Right cardiac atrium (tissue), 5 donors: ENCODE data around the gene PDE4D. TPM values are rescaled to one million over a fixed set of nuclear protein-coding genes. Genes with fewer than 3 reads are reported as not detected.

ENCODE experiments used
- ATAC-seq, 2 donors: fragments of 200-7000 bp; cut with Tn5 transposase; one replicate each; pipeline versions ENCODE4 v1.8.0 to v1.9.1; 2020; ENCODE audit warnings: moderate library complexity in 2 of 2, mild to moderate bottlenecking in 1 of 2
- DNase-seq, 3 donors: peaks; one replicate each; pipeline ENCODE4 v3.0.0-alpha.2; 2020
- H3K27ac ChIP-seq: one replicate; pipeline ENCODE4 v1.5.1; 2013; ENCODE audit warnings: mild to moderate bottlenecking, low read length, control low read depth, moderate library complexity
- H3K27me3 ChIP-seq: one replicate; pipeline ENCODE4 v1.6.1; 2013; ENCODE audit not compliant: control insufficient read depth, insufficient read depth
- H3K4me1 ChIP-seq: one replicate; pipeline ENCODE4 v1.6.1; 2013; ENCODE audit warnings: low read length; ENCODE audit not compliant: control insufficient read depth, insufficient read depth
- H3K4me3 ChIP-seq: one replicate; pipeline ENCODE4 v1.5.1; 2013; ENCODE audit warnings: low read length, control low read depth
- H3K9me3 ChIP-seq: one replicate; pipeline ENCODE4 v1.6.1; 2013; ENCODE audit warnings: low read length; ENCODE audit not compliant: control insufficient read depth
- WGBS: extraction: QIAGEN DNeasy Blood & Tissue Kit; methylation state at CpG from one replicate; pipeline ENCODE4 v1.1.7; 2013; 5-methylcytosine and 5-hydroxymethylcytosine counted together
- intact Hi-C, 4 donors: fragments of 100-400 bp; cut with DNase I; formaldehyde crosslinking; loops; one replicate each; pipeline versions ENCODE4 v1.11.0 to v1.14.0; 2022 to 2023
- polyA plus RNA-seq: library from polyadenylated mRNA; stranded (reverse); fragments of 200-250 nt; gene quantifications from one replicate; pipeline ENCODE4 v1.2.3, GENCODE V29; 2013
- total RNA-seq, 4 donors: library from RNA; stranded (reverse); fragmentation: NEBNext Ultra II Directional; extraction: Animal tissue kit (Norgen Biotek cat#: 25700); gene quantifications; one replicate each; pipeline ENCODE4 v1.2.1, GENCODE V29; 2021
- donor health status: healthy with polysubstance abuse.
- donor health status: DM: no; HTN: yes; CAD: no.
- donor health status: DM: no; HTN: no; CAD: no.
- donor health status: DM: no; HTN: yes; CAD: no; lungs with severe emphysema.
- donor health status: DM: yes; HTN: yes; CAD: no.

The PDE4D gene
- total and polyA plus RNA-seq, 5 donors = 13.2 to 104 (median 38.8) TPM

DNA sequence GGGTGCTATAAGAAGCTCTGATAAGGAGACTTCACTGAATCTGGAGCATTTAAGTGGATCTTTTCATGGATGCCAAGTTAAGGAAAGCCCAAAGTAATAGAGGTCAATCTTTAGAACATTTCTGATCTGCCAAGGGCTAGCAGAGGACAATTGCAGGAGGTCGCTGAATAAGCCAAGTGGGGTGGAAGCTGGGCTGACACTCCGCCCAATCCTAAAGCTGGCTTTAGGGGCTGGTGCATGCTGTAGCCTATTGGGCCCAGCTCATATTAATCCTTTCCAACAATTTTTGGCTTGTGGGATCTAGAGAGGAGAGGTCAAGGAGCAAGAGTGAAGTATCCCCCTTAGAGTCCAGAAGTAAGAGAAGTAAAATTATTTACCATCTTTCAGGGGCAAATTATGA lies 784.1 kb downstream of the PDE4D start:
- Histone ChIP-seq H3K4me1 (peaks cover 4% of the 10 kb centered on the region), H3K4me3 (no peak overlapping the region), H3K9me3 (no peaks in the 10 kb centered on the region), H3K27ac (no peak overlapping the region), H3K27me3 (no peaks in the 10 kb centered on the region)
- DNase-seq (no peak), ATAC-seq (peak; percentile 42 to 70)
- 92% methylated on average over 2 of the region's 2 CpGs for WGBS
- intact Hi-C loops = no loop called here

DNA sequence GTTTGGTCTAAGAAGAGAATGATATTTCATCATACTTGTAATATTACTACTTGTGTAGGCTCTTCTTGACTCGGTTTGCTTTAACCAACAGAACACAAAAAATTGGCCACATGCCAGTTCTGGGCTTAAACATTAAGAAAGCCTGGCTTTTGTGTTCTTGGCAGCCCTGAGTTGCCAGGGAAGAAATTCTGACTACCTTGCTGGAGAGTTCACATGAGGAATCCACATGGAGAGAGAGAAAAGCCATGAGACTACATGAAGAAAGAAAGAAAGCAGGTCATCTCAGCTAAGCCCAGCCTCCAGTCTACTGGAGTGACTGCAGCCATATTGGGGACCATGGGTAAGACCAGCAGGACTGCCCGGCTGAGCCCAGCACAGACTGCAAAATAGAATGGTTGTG lies 785.8 kb downstream of the PDE4D start:
- Histone ChIP-seq H3K27me3 (no peaks in the 10 kb centered on the region), H3K9me3 (no peaks in the 10 kb centered on the region), H3K4me1 (peaks cover 4% of the 10 kb centered on the region), H3K27ac (no peak overlapping the region), H3K4me3 (no peak overlapping the region)
- DNase-seq = no peak
- no peak for ATAC-seq
- intact Hi-C loops = no loop called here
- WGBS = 77% methylated on average over 2 of the region's 2 CpGs

DNA sequence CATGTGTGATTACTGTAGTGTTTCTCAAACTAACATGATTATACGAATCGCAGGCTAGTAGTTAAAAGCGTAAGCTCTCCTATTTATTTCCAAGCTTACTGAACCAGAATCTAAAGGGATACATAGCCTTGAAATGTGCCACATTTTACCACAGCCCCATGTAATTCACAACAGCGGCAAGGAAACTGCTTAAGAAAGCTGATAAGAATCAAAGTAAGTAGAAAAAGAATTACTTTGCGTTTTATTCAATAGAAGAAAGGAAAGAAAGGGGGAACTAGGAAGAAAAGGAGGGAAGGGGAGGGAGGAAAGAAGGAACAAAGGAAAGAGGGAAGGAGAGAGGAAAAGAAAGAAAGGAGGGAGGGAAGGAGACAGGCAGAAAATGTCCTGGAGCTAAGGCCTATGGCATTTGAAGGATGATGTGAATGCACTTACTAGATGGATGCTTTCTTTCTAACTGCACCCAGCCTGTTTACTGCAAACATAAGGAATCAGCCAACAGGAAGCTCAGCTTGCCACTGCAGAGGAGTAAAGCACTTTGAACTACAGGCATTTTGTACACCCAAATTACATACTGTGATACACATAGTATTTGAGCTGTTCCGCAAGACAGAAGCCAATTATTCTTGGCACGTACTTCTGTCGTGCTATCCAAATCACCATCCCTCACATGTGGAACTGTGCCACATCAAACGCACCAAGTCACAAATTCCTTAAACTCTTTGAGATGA lies 789.0 kb downstream of the PDE4D start:
- peak; percentile 44 to 51 for ATAC-seq
- no peaks in the 10 kb centered on the region for H3K4me1 ChIP-seq
- H3K9me3 ChIP-seq = no peaks in the 10 kb centered on the region
- 50% methylated on average over 9 of the region's 9 CpGs for WGBS
- H3K27ac ChIP-seq = no peak overlapping the region
- intact Hi-C loops = no loop called here
- H3K4me3 ChIP-seq = no peak overlapping the region
- DNase-seq = no peak
- H3K27me3 ChIP-seq = no peaks in the 10 kb centered on the region

DNA sequence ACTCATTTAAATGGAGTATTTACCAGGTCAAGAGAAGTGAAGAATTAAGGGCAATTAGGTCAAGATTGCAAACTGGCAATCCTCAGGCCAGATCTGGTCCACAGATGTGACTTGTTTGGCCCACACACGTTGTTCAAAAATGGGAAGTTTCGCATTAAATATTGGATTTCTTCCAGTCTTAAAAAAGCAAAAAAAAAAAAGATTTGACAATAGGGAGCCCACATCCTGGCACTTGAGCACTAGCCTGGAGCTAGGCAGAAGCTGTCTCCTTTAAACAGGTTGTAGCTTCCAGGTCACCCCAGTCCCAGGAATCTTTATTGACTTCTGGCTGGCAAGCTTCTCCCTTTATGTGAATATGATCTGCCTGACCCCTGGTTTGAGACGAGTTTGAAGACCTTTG lies 790.2 kb downstream of the PDE4D start:
- Histone ChIP-seq H3K9me3 (no peaks in the 10 kb centered on the region), H3K4me1 (no peaks in the 10 kb centered on the region), H3K4me3 (no peak overlapping the region), H3K27ac (no peak overlapping the region), H3K27me3 (no peaks in the 10 kb centered on the region)
- DNase-seq (no peak), ATAC-seq (no peak)
- WGBS = 63% methylated on average over 3 of the region's 3 CpGs
- intact Hi-C loops = no loop called here

DNA sequence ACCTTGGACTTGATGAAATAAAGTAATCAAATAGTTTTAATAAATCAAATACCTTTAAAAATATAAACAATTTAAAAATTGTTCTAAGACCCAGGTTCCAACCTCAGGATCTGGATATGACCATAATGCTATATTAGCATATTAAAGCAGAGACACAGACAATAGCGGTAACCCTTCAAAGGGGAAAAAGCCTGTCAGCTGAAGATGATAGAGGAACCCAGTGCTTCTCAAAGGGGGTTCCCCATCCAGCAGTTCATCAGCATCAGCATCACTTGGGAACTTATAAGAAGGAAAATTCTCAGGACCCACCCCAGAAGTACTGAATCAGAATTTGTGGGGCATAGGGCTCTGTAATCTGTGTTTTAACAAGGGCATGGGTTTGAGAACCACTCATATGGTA lies 791.1 kb downstream of the PDE4D start:
- Histone ChIP-seq H3K27ac (no peak overlapping the region), H3K27me3 (no peaks in the 10 kb centered on the region), H3K4me3 (no peak overlapping the region), H3K4me1 (no peaks in the 10 kb centered on the region), H3K9me3 (no peaks in the 10 kb centered on the region)
- intact Hi-C loops = no loop called here
- ATAC-seq = no peak
- WGBS = 96% methylated on average over 1 of the region's 1 CpG
- DNase-seq = no peak

DNA sequence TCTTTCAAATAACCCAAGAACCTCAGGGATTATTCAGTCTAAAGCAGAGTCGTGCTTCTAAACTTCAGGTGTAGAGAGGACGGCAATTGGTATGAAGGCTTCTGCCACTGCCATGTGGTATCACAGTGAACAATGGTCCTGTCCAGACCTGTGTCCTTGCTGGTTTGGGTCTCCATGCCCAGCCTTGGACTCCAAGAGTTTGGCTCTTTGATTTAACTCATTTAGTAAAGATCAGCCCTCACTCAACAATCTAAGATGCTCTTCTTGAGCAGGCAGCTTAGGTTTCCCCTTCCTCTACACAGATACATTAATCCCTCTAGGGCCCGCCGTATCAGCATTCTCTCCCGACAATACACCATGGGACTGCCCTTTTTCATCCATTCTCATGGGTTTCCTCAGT lies 792.7 kb downstream of the PDE4D start:
- Histone ChIP-seq H3K4me1 (no peaks in the 10 kb centered on the region), H3K27me3 (no peaks in the 10 kb centered on the region), H3K9me3 (no peaks in the 10 kb centered on the region), H3K4me3 (no peak overlapping the region), H3K27ac (no peak overlapping the region)
- whole genome bisulfite sequencing = 96% methylated on average over 5 of the region's 5 CpGs
- intact Hi-C loops = no loop called here
- no peak for DNase-seq
- no peak for ATAC-seq

DNA sequence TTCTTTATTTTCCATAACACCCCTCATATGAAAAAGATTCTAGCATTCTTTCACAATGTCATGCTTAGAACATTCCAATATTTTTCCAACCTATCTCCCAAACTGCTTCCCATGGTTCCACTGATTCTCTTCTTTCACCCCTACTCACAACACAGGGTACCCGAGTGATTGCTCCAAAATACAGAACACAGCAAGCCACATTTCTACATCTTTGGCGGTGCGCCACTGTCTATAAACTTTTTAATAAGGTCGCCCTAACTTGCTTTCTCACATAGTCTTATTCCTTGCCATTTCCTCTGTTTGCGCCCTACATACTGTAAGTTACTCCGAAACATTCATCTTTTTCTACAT lies 793.6 kb downstream of the PDE4D start:
- no peak for DNase-seq

DNA sequence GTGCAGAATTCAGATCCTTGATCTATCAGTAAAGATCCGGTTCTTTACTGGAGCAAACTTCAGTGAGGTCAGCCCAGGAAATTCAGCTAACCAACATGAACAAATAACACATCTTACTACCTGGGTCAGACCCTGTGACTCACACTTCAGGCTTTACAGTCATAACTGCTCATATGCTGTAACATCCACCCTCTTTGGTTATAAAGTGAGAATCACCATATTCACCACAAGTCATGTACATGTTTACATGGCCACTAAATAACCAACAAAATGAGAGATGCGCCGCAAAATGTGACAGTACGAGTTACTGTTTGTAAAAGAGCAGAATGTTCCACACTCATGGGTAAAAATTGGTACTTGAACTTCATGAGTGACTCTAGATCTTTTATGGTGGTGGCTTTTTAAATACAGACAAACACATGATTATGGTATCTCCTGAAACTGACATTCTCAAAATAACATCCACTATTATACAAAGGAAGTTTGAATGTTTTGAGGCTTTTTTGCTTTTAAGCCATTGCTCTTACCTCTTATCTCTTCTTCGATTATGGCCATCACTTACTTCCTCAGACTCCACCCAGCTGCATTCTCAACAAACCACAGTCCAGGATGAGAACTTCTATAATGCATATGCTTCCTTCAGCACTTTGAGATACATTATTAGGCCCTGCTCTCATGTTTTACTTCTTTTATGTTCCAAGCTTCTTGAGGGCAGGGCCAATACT lies 794.1 kb downstream of the PDE4D start:
- no peaks in the 10 kb centered on the region for H3K27me3 ChIP-seq
- no peaks in the 10 kb centered on the region for H3K9me3 ChIP-seq
- H3K4me3 ChIP-seq = no peak overlapping the region
- 85% methylated on average over 5 of the region's 5 CpGs for WGBS
- H3K4me1 ChIP-seq = no peaks in the 10 kb centered on the region
- intact Hi-C loops = no loop called here
- H3K27ac ChIP-seq = no peak overlapping the region
- DNase-seq (no peak), ATAC-seq (peak in 1 of 2 donors; percentile 18)

More for the DNA sequence above, 793.6 kb downstream of the PDE4D start:
- Histone ChIP-seq H3K4me3 (no peak overlapping the region), H3K4me1 (no peaks in the 10 kb centered on the region), H3K9me3 (no peaks in the 10 kb centered on the region), H3K27me3 (no peaks in the 10 kb centered on the region), H3K27ac (no peak overlapping the region)
- ATAC-seq = no peak
- 99% methylated on average over 6 of the region's 6 CpGs for WGBS
- intact Hi-C loops = no loop called here

DNA sequence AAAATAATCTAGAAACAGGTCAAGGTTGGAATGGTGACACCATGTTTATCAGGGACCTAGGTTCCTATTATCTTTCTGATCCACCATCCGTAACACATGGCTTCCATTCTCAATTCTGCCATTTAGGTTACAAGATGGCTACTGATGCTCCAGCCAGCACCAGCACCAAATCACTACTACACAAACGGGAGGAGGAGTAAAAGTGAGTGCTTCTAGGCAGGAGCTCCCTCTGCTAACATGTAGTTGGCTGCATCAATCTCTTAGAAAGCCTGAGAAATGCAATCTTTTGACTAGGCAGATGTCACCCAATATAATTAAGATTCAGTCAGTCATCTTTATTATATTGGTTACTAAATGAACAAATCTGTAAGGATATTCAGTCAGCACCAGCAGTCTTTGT lies 794.8 kb downstream of the PDE4D start:
- intact Hi-C loops = no loop called here

DNA sequence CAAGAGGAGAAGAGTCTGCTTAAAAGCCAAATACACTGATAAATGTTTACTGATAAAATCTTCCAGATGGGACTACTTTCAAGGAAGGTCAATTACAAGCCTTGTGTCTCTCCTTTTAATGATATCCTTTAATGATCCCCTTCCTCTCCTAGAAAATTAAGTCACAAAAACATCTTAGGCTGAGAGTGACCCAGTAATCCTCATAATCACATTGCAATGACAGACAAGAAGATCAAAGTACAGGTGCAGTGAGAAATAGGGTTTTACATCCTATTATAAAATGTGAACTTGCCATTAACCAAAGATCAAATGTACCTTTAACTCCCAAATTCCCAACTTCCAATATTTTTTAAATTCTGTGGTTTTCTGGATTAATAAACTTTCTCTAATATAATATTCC lies 795.8 kb downstream of the PDE4D start:
- DNase-seq = no peak
- Histone ChIP-seq H3K9me3 (no peaks in the 10 kb centered on the region), H3K4me3 (no peak overlapping the region), H3K27me3 (no peaks in the 10 kb centered on the region), H3K4me1 (no peaks in the 10 kb centered on the region), H3K27ac (no peak overlapping the region)
- intact Hi-C loops = no loop called here
- no peak for ATAC-seq

More for the DNA sequence above, 794.8 kb downstream of the PDE4D start:
- no peak for ATAC-seq
- WGBS = 93% methylated on average over 2 of the region's 2 CpGs
- DNase-seq = no peak
- H3K27me3 ChIP-seq = no peaks in the 10 kb centered on the region
- no peak overlapping the region for H3K27ac ChIP-seq
- no peak overlapping the region for H3K4me3 ChIP-seq
- H3K4me1 ChIP-seq = no peaks in the 10 kb centered on the region
- no peaks in the 10 kb centered on the region for H3K9me3 ChIP-seq

DNA sequence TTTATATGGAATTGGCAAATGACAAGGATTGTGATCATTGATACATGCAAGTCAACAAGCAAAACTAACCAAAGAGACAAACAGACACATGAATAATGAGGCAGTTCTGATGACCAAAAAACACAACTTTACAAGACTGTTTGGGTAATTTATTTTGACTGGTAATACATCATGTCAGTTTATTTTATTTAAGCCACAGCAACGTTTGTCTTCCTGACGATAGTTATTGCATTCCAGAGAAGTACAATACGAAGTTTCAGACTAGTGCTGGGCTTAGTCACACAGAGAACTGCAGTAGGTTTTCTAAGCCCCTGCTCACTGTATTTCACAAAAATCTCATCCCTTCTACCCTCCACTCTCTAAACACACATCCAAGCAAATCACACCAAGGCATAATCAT lies 796.4 kb downstream of the PDE4D start:
- no peaks in the 10 kb centered on the region for H3K4me1 ChIP-seq
- intact Hi-C loops = no loop called here
- no peaks in the 10 kb centered on the region for H3K27me3 ChIP-seq
- ATAC-seq (no peak), DNase-seq (no peak)
- WGBS = 66% methylated on average over 3 of the region's 3 CpGs
- H3K4me3 ChIP-seq = no peak overlapping the region
- no peaks in the 10 kb centered on the region for H3K9me3 ChIP-seq
- no peak overlapping the region for H3K27ac ChIP-seq
